Lung microvascular endothelial cell (primary cell): ENCODE data around the gene CALCA. TPM values are rescaled to one million over a fixed set of nuclear protein-coding genes. Genes with fewer than 3 reads are reported as not detected.
"Not testable (repeated sequence)": the region's sequence is repeated elsewhere in the genome, so short reads cannot be mapped to it uniquely, and the experiment has no call there.

Source experiments
- DNase-seq, 2 donors: peaks; one replicate each; pipeline versions ENCODE4 v3.0.0 to v3.0.0-alpha.2; 2010; ENCODE audit warnings: low read depth in 2 of 2
- total RNA-seq: library from RNA; depleted of rRNA; stranded (reverse); fragments of >200 nt; gene quantifications from 2 replicates; pipeline ENCODE4 v1.2.1, GENCODE V29; 2014

Gene CALCA
- total RNA-seq: not detected in 2 replicates

DNA sequence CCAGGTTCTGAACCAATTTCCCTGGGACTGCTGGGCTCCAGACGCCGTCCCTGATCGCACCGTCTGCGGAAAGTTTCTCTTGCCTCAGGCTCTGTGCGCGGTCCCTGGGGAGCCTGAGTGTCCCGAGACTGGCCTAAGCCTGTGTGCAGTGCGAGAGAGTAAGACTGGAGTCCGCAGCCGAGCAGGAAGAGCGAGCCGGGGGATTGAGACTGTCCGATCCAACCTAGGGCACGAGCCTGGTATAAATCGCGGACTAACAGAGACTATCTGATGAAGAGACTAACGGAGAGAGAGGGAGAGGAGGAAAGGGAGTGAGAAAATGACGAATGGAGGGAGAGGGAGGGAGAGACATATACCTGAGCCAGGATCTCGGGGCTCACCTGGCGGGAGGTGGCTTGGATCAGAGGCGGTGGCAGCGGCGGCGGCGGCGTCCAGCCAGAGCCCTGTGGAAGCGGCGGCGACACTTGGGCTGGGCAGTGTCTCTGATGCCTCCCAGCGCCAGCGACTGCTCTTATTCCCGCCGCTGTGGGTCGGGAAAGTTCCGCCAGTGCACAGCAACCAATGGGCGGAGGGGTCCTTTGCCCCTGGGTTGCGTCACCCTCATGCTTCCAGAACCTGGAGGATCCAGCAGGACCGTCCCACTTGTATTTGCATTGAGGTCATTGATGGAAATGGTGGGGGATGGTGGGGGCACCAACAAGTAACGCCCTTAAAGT lies at the start of gene CALCA:
Gene CALCA, minus strand, starts transcription at position 487 of the 716 bp plus-strand sequence. CDS start 1,159 bp downstream, outside the sequence.
- DNase-seq: no peak

DNA sequence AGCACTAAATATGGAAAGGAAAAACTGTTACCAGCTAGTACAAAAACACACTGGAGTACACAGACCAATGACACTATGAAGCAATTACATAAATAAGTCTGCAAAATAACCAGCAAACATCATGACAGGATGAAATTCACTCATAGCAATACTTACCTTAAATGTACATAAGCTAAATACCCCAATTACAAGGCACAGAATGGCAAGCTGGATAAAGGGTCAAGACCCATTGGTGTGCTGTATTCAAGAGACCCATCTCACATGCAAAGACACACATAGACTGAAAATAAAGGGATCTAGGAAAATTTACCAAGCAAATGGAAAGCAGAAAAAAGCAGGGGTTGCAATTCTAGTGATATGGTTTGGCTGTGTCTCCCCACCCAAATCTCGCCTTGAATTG lies 44.0 kb upstream of the CALCA start:
- no peak for DNase-seq

DNA sequence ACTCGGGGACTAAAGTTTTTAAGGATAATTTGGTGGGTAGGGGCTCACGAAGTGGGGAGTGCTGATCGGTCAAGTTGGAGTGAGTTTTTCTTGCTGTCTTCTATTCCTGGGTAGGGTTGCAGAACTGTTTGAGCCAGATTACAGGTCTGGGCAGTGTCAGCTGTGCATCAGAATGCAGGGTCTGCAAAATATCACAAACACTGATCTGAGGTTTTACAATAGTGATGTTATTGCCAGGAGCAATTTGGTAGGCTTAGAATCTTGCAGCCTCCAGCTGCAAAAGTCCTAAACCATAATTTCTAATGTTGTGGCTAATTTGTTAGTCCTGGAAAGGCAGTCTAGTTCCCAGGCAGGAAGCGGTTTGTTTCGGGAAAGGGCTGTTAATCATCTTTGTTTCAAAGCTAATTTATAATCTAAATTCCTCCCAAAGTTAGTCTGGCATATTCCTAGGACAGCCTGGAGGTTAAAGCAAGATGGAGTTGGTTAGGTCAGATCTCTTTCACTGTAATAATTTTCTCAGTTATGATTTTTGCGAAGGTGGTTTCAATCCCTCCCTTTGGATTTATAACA lies 39.7 kb upstream of the CALCA start:
- no peak for DNase-seq

- DNase-seq: no peak
Measured at GRCh38 chr11:15010865-15011264, 38.7 kb upstream of the CALCA start.

DNA sequence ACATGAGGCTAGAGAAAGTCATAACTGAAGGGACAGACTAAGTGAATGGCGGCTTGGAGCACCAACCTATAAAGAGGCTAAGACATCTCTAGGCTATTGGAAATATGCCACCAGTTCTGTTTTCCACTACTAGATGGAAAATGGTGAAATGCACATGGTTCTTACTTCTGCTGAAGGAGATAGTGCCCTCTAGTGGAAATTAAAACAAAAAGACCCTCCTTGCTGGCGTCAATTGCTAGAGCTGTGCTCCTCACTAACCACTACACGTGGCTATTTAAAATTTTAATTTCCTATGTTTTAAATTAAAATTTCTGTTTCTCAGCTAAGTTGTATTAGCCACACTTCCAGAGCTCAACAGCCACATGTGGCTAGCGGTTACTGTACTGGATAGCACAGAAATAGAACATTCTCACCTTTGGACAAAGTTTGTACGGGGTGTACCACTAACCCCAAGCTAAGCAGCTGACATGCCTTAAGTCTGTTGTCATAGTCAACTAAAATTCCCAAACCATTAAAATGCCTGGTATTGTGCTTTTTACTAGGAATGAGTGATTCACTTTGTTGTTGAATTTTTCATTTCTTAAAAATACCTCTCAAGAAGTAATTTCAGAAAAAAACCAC lies 34.1 kb upstream of the CALCA start:
- DNase-seq: peak; percentile 57 to 62

GRCh38 chr11:14988133-14988532 lies 16.0 kb upstream of the CALCA start:
- DNase-seq: not testable (repeated sequence)

DNA sequence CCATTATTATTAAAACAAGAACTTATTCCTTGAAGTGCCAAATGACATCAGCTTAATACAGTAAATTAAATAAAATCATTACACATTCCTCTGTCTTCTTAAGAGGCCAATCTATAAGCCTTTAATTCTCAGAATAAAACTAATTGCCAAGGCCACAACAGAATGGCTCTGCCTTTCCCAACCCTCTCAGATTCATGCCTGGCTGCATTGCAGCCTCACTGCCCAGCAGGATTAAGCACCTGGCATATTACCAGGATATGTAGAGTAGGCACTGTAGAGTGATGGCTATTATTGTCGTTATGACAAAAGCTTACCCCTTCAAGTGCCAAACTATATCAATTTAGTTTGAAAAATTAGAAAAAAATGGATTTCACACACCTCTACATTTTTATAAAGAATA lies 9.4 kb upstream of the CALCA start:
- no peak for DNase-seq

- peak in 1 of 2 donors; percentile 20 for DNase-seq
Measured at GRCh38 chr11:14980854-14981253, 8.7 kb upstream of the CALCA start.

DNA sequence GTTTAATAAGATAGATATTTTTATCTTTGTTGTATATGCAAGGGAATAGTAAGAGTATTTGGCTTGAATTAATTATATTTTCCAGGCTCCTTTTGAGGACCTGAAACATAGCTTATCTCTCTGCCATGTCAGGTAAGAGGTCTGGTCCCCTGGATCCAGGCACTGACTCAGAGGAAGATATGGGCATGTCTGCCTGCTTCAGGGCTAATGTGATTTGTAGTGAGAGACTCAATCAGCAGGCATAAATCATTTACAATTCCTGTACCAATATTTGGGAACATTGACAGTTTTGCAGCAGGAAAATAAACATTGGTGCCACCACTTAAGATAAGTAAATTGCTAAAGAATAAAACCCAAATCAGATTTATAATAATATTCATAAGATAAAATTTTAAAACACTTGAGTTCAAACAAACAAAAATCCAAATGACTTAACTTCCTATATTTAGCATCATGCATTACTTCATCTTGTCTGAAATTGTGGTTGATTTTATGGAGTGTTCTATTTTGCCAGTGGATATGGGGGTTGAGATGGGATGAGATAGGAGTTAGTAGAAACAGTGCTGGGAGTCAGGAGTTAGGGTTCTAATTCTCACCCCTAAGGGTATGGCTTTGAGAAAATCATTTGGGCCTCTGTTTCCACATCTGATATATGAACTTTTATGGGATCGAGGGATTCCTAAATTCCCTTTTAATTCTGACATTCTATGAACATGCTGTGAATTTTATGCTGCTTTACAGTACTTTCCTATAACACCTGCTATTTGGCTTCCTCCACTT lies 5.1 kb upstream of the CALCA start:
- DNase-seq: no peak

DNA sequence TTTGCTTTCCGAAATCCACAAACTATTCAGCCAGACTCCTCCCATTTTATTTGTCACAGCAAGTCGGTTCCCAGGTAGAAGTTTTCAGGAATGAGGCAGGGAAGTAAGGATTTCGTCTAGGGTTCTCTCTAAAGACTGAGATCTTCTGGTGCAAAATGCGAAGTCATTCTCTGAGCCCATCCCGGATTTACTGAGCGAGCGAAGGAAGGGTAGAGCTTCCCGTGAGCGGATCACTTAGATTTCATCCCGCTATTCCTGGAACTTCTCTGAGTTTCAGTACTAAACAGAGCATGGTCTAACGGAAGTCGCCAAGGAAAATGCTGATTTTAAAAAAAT lies 3.1 kb upstream of the CALCA start:
- DNase-seq: no peak

DNA sequence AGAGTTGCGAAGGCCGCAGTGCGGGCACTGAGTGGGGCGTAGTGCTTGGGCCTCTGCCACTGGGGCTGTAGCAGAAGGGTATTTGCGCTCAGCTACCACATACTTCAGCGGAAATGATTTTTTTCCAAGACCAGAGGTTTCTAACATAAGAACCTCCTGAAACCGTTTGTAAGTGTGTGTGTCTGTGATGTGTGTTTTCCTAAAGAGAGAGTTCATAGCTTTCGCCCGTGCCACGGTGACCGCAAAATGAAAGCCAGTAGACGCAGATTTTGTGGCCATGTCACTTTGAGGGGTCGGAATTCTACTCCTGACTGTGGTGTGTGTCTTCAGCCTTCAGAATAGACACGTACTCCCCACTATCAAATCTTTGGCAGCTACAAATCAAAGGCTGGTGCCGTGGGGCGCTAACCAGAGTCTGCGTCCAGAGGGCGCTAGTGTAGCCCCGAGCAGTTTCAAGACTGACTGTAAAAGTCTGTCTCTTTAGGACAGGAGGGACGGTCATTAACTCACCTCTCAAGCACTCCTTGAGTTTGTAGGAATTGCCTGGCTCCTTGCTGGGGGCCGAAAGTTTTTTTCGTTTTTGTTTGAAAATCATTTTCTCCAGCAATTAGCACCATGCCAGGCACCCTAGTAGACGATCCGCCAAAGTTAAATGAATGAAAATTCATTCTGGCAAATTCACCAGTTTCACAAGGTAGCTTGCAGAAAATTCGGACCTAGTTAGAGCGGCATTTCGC lies 2.5 kb upstream of the CALCA start:
- peak; percentile 43 to 65 for DNase-seq

DNA sequence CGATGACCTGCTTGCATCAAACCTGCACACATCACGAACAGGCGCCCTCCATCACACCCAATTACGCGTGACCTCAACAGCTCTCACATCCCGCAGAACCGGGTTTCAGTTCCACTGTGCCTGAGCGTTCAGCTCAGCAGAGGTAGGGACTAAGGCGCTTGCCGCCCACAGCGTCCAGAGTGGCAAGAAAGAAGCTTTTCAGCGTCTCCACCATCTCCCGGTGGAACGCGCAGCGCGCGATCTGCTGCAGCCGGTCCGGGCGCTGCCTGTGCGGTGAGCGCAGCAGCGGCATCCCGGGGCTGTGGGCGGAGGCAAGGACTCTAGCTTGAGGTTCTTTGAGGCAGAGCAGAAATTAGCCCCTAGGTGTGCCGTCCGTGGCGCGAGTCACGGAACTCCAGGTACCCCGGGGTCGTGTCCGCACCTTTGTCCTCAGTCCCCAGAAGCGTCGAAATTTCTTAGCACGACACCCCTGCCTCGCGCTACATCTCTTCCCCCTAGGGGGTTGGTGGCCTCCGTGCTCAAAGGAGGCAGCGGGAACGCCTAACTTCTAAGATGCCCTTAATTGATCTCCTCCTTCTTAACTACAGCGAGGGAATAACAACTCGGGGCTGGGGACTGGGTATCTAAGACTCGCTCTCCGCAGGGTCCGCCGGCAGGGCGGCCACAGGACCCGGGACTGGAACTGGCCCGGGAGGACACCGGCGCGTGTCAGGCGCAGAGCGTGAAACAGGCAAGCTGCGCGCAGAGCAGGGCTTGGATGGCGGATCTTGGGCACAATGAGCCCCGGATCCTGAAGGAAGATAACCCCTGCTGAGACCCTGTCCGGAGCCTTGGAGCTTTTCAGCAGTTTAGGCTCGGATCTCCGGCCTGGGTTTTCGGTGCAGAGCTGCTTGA lies 1.7 kb upstream of the CALCA start:
- peak; percentile 9 to 16 for DNase-seq

- no peak for DNase-seq
Measured at GRCh38 chr11:14972581-14973495, 687 bp upstream of the CALCA start.

GRCh38 chr11:14969901-14970323 lies 2.2 kb downstream of the CALCA start:
- peak; percentile 46 to 50 for DNase-seq

DNA sequence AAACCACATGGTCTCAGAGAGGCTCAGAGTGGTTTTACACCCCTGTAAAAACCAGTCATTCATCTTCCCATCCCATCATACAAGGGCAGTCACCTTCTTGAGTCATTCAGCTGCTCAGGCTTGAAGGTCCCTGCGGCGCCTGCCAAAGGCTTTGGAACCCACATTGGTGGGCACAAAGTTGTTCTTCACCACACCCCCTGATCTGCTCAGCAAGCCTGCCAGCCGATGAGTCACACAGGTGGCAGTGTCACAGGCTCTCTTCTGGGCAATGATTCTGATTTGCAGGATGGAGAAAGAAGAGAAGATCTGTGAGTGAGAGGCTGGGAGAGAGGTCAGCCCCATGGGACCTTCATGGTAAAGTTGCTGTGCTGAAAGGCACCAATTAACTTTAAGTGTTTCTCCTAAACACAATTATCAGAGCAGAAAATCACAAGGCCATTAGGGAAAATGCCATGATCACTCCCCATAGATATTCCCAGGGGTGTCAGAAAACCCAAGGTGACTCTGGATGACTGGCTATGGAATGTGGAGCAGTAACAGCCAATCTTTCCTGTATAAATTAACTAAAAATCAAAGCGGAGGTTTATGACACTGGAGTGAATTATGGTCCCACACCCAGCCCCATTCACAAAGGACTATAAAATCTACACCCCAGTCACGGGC lies 4.4 kb downstream of the CALCA start:
- no peak for DNase-seq

DNA sequence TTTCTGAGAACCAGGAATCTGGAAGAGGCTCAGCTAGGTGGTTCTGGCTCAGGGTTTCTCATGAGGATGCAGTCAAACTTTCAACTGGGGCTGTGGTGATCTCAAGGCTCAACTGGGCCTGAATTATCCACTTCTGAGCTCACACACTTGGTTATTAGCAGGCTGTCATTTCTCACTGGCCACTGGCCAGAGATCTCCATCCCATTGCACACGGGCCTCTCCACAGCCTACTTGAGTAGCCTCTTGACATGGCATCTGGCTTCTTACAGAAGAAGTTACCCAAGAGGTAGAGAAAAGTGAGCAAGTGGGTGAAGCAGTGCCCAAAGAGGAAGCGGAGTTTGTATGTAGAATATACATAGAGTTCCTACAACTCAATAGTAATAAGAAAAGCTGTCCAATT lies 16.0 kb downstream of the CALCA start:
- DNase-seq: no peak

DNA sequence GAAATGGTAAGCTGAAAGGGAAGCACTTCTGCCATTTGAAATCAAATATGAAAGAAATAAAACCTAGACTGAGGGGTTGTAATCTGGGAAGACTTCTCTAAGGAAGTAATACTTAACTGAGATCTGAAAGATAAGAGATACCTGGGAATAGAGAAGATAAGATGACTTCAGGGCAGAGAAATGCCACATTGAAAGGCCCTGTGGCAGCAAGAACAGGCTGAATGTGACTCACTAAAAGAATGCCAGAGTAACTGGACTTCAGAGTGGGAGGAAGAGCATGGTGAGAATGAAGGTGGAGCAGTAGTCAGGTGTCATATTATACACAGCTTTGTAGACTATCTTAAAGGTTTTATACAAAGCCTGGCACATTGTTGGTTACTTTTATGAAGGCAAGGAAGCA lies 17.6 kb downstream of the CALCA start:
- no peak for DNase-seq

DNA sequence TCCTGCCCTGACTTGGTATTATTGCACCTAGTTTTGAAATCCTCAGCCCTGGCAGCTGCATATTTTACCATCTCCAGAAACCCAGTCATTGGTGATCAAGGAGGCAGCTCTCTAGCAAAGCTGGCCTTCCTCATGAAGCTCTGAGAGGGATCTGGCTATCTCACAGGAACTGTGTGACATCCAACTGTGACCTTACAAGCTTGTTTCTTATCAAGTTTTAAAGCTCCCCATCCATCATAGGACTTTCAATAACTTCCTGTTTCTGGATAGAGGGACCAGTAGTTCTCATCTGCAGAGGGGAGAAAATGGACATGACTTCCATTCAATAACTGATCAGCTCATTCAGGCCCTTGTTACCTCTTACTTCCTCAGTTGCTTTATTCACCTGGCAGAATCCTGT lies 18.2 kb downstream of the CALCA start:
- no peak for DNase-seq
